DMS79 (cell line): ENCODE data around the gene ODF2L.
A peak's percentile ranks its signal among the peaks of the same experiment; 100 is the strongest.
"Not testable (repeated sequence)": the region's sequence is repeated elsewhere in the genome, so short reads cannot be mapped to it uniquely, and the experiment has no call there.

Experiments
- DNase-seq: peaks from one replicate; lab custom pipeline; 2025; lab: John Stamatoyannopoulos, UW

ODF2L gene

GRCh38 chr1:86387916-86388627, 8.1 kb downstream of the ODF2L start:
- DNase-seq: no peak

- DNase-seq: no peak
These were observed 13.2 kb downstream of the ODF2L start for GRCh38 chr1:86382878-86383277.

- no peak for DNase-seq
These were observed 14.9 kb downstream of the ODF2L start for GRCh38 chr1:86381223-86381622.

GRCh38 chr1:86380257-86380861, 15.8 kb downstream of the ODF2L start:
- peak; percentile 18 for DNase-seq

GRCh38 chr1:86378813-86379212, 17.3 kb downstream of the ODF2L start:
- DNase-seq: no peak

- DNase-seq: no peak
These were observed 18.8 kb downstream of the ODF2L start for GRCh38 chr1:86377341-86377740.

- no peak for DNase-seq
These were observed 20.4 kb downstream of the ODF2L start for GRCh38 chr1:86375688-86376087.

GRCh38 chr1:86370601-86371022, 25.5 kb downstream of the ODF2L start:
- no peak for DNase-seq

- no peak for DNase-seq
These were observed 30.2 kb downstream of the ODF2L start for GRCh38 chr1:86365896-86366295.

- DNase-seq: no peak
These were observed 33.3 kb downstream of the ODF2L start for GRCh38 chr1:86362807-86363206.

- no peak for DNase-seq
These were observed 38.3 kb downstream of the ODF2L start for GRCh38 chr1:86357796-86358195.

- no peak for DNase-seq
These were observed 39.9 kb downstream of the ODF2L start for GRCh38 chr1:86356247-86356646.

GRCh38 chr1:86352086-86352485, 44.0 kb downstream of the ODF2L start:
- no peak for DNase-seq

GRCh38 chr1:86350230-86350629, 45.9 kb downstream of the ODF2L start:
- DNase-seq: not testable (repeated sequence)

- no peak for DNase-seq
These were observed 49.7 kb downstream of the ODF2L start for GRCh38 chr1:86346388-86346787.

- DNase-seq: no peak
These were observed 51.1 kb downstream of the ODF2L start for GRCh38 chr1:86345042-86345441.

GRCh38 chr1:86339906-86340305, 56.2 kb downstream of the ODF2L start:
- DNase-seq: no peak

- DNase-seq: no peak
These were observed 56.9 kb downstream of the ODF2L start for GRCh38 chr1:86339014-86339812.

- DNase-seq: no peak
These were observed 60.2 kb downstream of the ODF2L start for GRCh38 chr1:86335916-86336315.

GRCh38 chr1:86325264-86325663, 70.9 kb downstream of the ODF2L start:
- DNase-seq: no peak

GRCh38 chr1:86324130-86324822, 71.8 kb downstream of the ODF2L start:
- DNase-seq: no peak

- DNase-seq: no peak
These were observed 73.9 kb downstream of the ODF2L start for GRCh38 chr1:86322241-86322640.
